Measurements from ENCODE around the gene PPWD1.

DNA sequence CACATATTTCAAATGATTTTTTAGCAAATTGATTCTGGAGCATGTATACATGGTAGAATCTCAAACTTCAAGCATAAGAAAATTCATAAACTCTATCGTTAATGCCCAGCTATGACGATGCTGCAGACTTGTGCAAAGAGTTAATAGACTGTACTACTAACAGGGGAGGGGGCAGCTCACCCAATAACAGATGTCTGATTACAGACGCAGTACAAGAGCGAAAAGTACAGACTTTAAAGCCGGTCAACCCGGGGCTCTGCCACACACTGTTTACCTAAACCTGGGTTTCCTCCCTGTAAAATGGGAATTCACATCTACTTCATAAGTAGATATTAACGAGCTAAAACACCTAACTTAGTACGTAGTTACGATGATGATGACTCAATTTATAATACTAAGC lies 60.4 kb downstream of the PPWD1 start:
- TF ChIP-seq, protein P1, sequence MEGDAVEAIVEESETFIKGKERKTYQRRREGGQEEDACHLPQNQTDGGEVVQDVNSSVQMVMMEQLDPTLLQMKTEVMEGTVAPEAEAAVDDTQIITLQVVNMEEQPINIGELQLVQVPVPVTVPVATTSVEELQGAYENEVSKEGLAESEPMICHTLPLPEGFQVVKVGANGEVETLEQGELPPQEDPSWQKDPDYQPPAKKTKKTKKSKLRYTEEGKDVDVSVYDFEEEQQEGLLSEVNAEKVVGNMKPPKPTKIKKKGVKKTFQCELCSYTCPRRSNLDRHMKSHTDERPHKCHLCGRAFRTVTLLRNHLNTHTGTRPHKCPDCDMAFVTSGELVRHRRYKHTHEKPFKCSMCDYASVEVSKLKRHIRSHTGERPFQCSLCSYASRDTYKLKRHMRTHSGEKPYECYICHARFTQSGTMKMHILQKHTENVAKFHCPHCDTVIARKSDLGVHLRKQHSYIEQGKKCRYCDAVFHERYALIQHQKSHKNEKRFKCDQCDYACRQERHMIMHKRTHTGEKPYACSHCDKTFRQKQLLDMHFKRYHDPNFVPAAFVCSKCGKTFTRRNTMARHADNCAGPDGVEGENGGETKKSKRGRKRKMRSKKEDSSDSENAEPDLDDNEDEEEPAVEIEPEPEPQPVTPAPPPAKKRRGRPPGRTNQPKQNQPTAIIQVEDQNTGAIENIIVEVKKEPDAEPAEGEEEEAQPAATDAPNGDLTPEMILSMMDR (IDR thresholded peaks at IDR 0.05): no peak
- no peak for TF ChIP-seq POLR2AphosphoS5 (IDR thresholded peaks at IDR 0.05)
- TF ChIP-seq POLR2A (IDR thresholded peaks at IDR 0.05): no peak
